ENCODE measurements around the gene HTT-AS.
"Not testable (repeated sequence)": the region's sequence is repeated elsewhere in the genome, so short reads cannot be mapped to it uniquely, and the experiment has no call there.

The HTT-AS gene

DNA sequence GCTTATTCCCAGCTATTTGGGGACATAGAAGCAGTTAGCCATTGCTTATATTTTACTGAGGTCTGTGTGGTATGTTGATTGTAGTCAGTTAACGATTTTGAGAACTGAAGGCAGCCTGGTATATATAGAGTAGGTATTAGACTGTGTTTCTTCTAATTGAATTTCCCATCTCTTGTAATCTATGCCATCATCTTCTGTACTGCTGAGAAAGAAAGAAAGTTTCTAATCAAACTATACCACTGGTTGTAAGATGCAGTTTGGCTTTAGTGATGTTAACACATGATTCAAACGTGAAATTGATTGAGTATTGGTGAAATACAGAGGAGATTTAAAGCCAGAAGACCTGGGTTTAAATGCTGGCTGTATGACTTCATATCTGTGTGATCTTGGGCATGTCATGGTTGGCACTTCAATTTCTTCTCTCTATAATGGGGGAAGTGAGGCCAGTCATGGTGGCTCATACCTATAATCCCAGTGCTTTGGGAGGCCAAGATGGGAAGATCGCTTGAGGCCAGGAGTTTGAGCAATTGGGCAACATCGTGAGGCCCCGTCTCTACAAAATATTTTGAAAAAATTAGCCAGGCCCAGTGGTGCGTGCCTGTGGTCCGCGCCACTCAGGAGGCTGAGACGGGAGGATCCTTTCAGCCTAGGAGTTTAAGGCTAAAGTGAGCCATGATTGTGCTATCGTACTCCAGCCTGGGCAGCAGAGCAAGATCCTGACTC lies 11.8 kb upstream of the HTT-AS start:
- DNase-seq, result no peak

DNA sequence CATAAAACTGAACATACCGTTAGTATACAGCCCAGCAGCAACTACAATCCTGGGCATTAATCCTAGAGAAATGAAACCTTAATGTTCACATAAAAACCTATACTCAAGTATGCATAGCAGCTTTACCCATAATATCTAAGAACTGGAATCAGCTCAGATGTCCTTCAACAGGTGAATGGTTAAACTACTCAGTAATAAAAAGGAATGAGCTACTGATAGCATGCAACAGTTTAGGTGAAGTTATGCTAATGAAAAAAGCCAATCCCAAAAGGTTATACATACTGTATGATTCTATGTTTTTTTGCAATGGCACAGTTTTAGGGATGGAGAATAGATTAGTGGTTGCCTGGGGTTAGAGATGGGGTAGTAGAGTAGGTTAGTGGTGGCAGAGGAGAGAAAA lies 9.4 kb upstream of the HTT-AS start:
- no peak for DNase-seq

DNA sequence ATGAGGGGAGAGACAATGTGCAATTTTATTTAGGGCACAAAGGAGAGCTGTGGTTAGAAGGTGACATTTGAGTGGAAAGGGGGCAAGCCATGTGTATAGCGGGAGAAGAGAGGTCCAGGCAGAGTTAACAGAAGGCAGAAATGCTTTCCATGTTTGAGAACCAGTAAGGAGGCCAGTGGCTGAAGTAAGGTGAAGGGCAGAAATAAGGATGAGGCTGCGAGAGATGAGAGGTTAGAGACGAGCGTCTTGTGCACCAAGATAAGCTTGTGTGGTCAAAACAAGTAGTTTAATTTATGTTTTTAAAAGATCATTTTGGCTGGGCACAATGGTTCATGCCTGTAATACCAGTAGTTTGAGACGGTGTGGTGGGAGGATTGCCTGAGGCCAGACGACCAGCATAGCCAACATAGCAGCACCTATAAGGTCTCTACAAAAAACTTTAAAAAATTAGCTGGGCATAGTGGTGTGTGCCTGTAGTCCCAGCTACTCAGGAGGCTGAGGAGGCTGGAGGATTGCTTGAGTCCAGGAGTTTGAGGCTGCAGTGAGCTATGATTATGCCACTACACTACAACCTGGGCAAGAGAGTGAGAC lies 8.7 kb upstream of the HTT-AS start:
- DNase-seq, result no peak

DNA sequence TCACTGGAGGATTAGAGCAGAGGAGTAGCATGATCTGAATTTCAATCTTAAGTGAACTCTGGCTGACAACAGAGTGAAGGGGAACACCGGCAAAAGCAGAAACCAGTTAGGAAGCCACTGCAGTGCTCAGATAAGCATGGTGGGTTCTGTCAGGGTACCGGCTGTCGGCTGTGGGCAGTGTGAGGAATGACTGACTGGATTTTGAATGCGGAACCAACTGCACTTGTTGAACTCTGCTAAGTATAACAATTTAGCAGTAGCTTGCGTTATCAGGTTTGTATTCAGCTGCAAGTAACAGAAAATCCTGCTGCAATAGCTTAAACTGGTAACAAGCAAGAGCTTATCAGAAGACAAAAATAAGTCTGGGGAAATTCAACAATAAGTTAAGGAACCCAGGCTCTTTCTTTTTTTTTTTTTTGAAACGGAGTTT lies 5.4 kb upstream of the HTT-AS start:
- no peak for DNase-seq

DNA sequence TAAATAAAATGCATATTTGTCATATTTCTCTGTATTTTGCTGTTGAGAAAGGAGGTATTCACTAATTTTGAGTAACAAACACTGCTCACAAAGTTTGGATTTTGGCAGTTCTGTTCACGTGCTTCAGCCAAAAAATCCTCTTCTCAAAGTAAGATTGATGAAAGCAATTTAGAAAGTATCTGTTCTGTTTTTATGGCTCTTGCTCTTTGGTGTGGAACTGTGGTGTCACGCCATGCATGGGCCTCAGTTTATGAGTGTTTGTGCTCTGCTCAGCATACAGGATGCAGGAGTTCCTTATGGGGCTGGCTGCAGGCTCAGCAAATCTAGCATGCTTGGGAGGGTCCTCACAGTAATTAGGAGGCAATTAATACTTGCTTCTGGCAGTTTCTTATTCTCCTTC lies 3.5 kb upstream of the HTT-AS start:
- no peak for DNase-seq

DNA sequence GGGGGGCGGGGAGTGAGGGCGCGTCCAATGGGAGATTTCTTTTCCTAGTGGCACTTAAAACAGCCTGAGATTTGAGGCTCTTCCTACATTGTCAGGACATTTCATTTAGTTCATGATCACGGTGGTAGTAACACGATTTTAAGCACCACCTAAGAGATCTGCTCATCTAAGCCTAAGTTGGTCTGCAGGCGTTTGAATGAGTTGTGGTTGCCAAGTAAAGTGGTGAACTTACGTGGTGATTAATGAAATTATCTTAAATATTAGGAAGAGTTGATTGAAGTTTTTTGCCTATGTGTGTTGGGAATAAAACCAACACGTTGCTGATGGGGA lies 1.3 kb upstream of the HTT-AS start:
- no peak for DNase-seq

DNA sequence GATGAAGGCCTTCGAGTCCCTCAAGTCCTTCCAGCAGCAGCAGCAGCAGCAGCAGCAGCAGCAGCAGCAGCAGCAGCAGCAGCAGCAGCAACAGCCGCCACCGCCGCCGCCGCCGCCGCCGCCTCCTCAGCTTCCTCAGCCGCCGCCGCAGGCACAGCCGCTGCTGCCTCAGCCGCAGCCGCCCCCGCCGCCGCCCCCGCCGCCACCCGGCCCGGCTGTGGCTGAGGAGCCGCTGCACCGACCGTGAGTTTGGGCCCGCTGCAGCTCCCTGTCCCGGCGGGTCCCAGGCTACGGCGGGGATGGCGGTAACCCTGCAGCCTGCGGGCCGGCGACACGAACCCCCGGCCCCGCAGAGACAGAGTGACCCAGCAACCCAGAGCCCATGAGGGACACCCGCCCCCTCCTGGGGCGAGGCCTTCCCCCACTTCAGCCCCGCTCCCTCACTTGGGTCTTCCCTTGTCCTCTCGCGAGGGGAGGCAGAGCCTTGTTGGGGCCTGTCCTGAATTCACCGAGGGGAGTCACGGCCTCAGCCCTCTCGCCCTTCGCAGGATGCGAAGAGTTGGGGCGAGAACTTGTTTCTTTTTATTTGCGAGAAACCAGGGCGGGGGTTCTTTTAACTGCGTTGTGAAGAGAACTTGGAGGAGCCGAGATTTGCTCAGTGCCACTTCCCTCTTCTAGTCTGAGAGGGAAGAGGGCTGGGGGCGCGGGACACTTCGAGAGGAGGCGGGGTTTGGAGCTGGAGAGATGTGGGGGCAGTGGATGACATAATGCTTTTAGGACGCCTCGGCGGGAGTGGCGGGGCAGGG lies 711 bp upstream of the HTT-AS start:
- DNase-seq, result peak; percentile 39

DNA sequence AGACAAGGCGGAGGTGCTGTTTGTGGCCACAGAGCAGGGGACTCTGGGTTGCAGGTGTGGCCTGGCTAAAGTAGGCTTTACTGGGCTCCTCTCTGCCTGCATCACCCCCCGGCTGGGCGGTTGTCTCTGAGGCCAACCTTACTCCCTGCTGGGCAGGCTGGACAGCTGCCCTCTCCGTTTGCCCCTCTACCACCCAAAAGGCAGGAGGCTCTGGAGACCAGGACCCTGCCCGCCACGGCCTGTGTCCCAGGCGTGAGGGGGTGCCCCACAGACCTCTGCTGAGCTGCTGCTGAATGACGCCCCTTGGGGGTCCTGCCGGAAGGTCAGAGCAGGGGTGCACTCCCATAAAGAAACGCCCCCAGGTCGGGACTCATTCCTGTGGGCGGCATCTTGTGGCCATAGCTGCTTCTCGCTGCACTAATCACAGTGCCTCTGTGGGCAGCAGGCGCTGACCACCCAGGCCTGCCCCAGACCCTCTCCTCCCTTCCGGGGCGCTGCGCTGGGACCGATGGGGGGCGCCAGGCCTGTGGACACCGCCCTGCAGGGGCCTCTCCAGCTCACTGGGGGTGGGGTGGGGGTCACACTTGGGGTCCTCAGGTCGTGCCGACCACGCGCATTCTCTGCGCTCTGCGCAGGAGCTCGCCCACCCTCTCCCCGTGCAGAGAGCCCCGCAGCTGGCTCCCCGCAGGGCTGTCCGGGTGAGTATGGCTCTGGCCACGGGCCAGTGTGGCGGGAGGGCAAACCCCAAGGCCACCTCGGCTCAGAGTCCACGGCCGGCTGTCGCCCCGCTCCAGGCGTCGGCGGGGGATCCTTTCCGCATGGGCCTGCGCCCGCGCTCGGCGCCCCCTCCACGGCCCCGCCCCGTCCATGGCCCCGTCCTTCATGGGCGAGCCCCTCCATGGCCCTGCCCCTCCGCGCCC lies 920 bp downstream of the HTT-AS start:
- peak; percentile 72 for DNase-seq

DNA sequence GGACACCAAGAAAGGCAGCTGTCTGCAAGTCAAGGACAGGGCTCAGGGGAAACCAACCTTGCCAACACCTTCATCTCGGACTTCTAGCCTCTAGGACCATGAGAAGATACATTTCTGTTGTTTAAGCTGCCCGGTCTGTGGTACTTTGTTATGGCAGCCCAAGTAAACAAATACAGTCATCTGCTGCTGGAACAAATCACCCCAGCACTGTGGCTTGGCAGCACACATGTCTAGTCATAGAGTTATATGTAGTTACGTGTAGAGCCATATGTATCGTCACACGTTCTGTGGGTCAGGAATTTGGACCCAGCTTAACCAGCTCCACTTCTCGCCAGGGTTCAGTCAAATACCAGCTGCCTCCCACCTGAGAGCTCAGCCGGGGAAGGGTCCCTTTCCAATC lies 2.5 kb downstream of the HTT-AS start:
- DNase-seq, result no peak

DNA sequence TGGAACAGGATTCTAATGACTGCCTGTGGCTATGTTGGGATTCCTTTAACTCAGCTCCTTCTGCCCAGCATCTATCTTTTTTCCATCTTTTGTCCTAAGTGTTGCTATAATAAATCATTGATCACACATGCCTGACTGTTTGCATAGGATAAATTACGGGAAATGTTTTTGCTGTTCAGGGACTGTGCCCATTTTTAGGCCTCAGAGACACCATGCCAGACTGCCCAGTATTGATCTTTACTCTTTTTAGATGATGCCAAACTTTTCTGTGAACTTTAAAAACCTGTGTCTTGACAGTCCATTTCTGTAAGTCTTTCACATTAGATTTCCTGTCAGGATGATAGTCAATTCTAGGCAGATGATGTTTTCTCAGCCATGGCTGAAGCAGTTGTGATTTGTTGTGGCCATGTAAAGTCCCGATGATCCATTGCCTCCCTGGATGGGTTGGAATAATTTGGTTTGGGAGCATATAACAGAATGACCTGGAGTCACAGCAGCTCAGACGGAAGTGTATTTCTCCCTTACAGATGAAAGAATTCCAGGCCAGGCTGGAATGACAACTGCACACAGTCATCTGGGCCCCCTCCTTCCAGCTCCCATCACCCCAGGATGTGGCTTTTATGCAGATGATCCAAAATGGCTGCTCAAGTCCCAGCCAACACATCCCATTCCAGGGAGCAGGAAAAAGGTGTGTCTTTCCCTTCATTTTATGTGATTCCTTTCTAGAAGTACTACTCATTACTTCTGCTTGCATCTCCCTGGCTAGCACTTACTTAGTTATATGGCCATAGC lies 3.4 kb downstream of the HTT-AS start:
- no peak for DNase-seq

DNA sequence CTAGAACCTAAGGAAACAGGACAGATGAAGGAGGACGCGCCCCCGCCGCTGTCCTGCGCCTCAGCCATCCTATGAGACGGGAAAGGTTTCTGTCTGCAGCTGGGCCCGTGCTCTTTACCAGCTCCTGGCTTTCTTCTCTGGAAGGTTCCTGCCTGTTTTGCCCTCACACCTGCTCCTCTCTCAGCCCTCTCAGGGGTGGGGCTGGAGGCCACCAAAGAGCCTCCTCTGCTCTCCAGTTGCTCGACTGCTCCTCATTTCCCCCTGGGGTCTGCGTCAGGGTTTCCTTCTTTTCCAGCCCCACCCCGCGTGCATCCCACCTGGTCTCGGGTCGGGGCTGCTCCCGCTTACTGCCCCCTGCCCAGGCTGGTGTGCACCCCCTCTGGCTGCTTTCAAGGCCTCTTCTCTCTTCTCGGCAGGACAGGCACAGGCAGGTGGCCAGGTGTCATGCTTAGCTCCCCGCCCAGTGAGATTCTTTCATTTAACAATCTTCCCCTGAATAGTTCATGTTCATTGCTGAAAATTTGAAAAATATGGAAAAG lies 4.6 kb downstream of the HTT-AS start:
- DNase-seq, result no peak

DNA sequence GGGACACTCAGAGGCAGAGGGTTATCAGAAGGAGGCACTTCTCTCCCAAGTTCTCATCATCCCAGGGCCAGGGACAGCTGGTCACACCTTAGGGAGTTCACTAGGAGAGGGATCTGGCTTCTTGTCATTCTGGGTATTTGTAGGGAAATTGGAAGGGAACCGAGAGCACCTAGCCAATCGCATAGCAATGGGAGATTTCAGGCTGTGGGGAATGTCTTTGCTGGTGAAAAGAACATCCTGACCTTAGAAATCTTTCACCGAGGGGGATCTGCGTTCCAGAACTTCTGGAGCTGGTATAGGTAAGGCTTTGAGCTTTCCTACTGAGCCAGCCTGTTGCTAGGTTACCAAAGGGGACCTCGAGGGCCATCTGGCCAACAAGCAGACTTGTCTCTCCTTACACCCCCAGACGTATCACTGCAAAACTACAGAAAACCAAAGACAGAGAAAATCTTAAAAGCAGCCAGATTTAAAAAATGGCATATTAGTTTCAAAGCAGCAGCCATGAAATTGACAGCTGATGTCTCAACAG lies 6.8 kb downstream of the HTT-AS start:
- no peak for DNase-seq

DNA sequence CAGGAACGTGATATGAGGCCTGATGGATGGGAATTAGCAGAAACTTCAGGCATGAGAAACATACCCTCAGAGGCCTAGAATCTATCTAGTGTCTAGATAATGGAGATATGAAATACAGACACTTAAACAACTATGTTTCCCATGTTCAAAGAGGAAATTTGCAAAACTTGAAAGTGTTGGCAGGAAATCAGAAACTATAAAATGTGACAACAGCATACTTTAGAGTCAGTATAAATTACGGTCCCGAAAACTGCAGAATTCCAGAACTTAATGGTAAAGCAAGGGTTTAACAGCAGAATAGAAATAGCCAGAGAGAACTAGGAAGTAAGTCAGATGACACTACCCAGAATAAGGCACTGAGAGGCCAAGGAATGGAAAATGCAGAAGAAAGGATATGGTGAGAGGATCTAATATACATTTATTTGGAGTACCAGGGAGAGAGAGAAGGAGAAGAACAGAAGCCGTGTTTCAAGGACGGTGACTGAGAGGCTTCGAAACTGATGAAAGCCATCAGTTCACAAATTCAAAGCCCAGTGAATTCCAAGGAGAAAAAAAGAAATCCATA lies 7.4 kb downstream of the HTT-AS start:
- no peak for DNase-seq

DNA sequence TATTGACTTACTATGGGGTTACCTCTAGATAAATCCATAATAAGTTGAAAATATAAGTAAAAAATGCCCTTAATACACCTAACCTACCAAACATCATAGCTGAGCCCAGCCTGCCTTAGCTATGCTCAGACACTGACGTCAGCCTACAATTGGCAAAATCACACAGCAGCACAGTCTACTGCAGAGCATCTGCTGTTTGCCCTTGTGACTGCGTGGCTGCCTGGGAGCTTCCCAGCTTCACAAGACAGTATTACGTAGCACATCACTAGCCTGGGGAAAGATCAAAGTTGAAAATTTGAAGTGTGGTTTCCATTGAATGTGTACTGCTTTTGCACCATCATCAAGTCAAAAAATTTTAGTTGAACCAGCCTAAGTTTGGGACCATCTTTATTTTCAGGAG lies 8.8 kb downstream of the HTT-AS start:
- DNase-seq, result no peak

DNA sequence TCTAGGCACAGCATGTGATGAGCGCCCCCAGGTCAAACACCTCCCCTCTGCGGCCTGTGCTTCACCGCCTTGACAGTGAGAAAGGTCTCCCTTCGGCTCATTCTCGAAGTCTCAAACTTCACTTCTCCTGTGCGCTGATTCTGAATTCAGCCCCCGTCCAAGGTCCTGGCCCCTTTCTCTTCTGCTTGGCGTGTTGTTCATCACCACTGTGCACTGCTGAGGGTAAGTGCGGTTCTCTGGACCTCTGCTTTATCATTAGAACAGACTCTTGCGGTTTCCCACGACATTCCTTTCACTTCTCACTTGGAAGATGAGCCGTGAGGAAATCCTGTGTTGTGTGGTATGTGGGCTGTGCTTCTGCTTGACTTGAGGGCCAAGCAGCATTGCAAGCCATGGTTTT lies 11.9 kb downstream of the HTT-AS start:
- DNase-seq, result no peak

DNA sequence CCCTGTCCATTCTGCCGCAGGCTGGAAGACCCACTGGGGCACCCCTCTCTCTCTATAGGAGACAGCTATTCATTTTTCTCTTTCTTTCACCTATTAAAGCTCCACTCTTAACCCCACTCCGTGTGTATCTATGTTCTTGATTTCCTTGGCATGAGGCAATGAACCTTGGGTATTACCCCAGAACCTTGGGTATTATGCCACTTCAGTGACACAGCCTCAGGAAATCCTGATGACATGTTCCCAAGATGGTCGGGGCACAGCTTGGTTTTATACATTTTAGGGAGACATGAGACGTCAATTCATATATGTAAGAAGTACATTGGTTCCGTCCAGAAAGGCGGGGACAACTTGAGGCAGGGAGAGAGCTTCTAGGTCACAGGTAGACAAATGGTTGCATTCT lies 13.4 kb downstream of the HTT-AS start:
- DNase-seq, result no peak

DNA sequence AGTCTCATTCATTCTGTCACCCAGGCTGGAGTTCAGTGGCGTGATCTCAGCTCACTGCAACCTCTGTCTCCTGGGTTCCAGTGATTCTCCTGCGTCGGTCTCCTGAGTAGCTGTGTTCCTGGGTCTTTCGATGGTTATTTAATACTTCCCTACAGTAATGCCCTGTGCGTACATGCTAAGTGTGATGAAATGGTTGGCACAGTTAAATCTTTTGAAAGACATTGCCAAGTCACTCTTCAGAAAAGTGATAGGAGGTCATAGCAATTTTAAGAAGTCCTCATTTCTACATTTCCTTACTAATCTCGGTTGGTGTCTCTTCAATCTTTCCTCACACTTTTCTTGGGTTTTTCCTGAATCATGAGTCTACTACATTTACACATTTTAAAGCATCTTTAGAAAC lies 14.4 kb downstream of the HTT-AS start:
- no peak for DNase-seq

DNA sequence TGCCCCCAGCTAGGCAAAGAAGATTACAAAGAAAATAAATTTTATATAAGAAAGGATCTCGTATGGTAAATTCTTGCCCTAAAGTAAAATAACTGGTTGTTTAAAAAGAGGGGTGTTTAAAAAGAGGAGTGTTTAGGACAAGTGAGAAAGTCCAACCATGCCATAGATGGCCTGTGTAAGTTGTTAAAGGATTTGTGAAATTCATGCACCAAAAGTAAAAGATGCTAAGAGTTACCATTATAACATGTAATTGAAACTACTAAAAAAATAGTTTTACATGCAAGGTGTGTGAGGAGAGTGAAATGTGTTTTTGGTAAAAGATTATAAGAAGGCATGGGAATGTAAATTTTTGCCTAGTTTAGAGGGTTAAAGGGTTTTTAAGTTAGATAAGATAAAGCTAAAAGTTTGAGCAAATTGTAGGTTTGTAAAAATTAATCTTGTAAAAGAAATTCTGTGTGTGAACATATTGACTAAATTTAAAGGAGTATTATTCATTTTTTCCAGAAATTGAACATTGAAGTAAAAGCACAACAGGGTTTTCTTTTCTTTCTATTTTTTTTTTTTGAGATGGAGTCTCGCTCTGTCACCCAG lies 20.1 kb downstream of the HTT-AS start:
- DNase-seq, result no peak

DNA sequence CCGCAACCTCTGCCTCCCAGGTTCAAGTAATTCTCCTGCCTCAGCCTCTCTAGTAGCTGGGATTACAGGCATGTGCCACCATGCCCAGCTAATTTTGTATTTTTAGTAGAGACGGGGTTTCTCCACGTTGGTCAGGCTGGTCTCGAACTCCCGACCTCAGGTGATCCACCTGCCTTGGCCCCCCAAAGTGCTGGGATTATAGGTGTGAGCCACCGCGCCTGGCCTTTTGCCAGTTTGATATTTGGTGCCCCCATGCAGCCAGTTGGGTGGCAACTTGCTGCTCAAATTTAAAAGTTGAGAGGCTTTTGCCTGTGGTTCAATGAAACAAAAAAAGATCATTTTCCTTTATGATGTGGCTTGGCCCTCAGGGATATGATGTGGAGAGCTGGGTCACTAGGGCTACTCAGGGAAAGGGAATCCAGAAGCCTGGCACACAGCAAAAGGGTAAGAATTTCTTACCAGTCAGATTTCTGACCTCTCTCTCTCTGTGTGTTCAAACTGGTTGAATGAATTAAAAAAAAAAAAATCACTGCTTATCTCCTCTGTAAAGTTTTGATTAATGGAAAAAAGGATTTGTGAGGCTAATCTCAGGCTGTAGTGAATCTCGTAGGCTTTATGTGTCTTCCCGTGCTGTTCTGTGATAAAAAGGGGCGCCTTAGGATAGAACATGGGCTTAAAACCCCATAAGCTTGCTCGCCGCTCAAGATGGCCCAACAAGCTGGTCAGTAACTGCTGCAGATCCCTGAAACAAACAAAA lies 23.0 kb downstream of the HTT-AS start:
- not testable (repeated sequence) for DNase-seq

Measured in 8988T (cell line).